ENCODE measurements around the gene CC2D2A.

CC2D2A gene

GRCh38 chr4:15469402-15470127 lies at the start of gene CC2D2A:
Gene CC2D2A (plus strand): TSS chr4:15469882. CDS start chr4:15475933, 6,051 bp downstream.
- no peak for DNase-seq

- DNase-seq = no peak
Measured at GRCh38 chr4:15420642-15421041, 49.0 kb upstream of the CC2D2A start.

GRCh38 chr4:15423285-15423711 lies 46.4 kb upstream of the CC2D2A start:
- no peak for DNase-seq

GRCh38 chr4:15425520-15425919 lies 44.2 kb upstream of the CC2D2A start:
- no peak for DNase-seq

GRCh38 chr4:15427161-15427560 lies 42.5 kb upstream of the CC2D2A start:
- DNase-seq = no peak

GRCh38 chr4:15427701-15428100 lies 42.0 kb upstream of the CC2D2A start, which contains the start of gene C1QTNF7:
Gene C1QTNF7 (plus strand): TSS chr4:15428033. CDS start chr4:15435744, 7,711 bp downstream.
- DNase-seq = no peak

- DNase-seq = no peak
Measured at GRCh38 chr4:15428611-15429010, 41.1 kb upstream of the CC2D2A start.

- no peak for DNase-seq
Measured at GRCh38 chr4:15434091-15434490, 35.6 kb upstream of the CC2D2A start.

GRCh38 chr4:15434676-15435075 lies 35.0 kb upstream of the CC2D2A start:
- DNase-seq = no peak

- no peak for DNase-seq
Measured at GRCh38 chr4:15436513-15436912, 33.2 kb upstream of the CC2D2A start.

- DNase-seq = no peak
Measured at GRCh38 chr4:15438939-15439524, 30.6 kb upstream of the CC2D2A start.

- DNase-seq = no peak
Measured at GRCh38 chr4:15443371-15444160, 26.1 kb upstream of the CC2D2A start.

- no peak for DNase-seq
Measured at GRCh38 chr4:15444276-15444675, 25.4 kb upstream of the CC2D2A start.

GRCh38 chr4:15444879-15445547 lies 24.7 kb upstream of the CC2D2A start:
- no peak for DNase-seq

GRCh38 chr4:15451181-15451865 lies 18.4 kb upstream of the CC2D2A start:
- no peak for DNase-seq

GRCh38 chr4:15451866-15452765 lies 17.6 kb upstream of the CC2D2A start:
- DNase-seq = no peak

- DNase-seq = no peak
Measured at GRCh38 chr4:15455290-15455689, 14.4 kb upstream of the CC2D2A start.

- peak in 1 of 2 donors; percentile 56 for DNase-seq
Measured at GRCh38 chr4:15457406-15458201, 12.1 kb upstream of the CC2D2A start.

GRCh38 chr4:15458616-15459015 lies 11.1 kb upstream of the CC2D2A start:
- no peak for DNase-seq

GRCh38 chr4:15459706-15460105 lies 10.0 kb upstream of the CC2D2A start:
- no peak for DNase-seq

GRCh38 chr4:15466596-15466995 lies 3.1 kb upstream of the CC2D2A start:
- DNase-seq = no peak

All from bone marrow (tissue), 2 donors.